Adipocyte (in vitro differentiated cells): ENCODE measurements around the gene ATP8B4.

Experiments used
- DNase-seq: peaks from one replicate; pipeline ENCODE4 v3.0.0-alpha.2; 2015; ENCODE audit warnings: low read depth
- H3K27me3 ChIP-seq: replicated peaks from 2 replicates; pipeline ENCODE4 v1.7.0; 2013; ENCODE audit warnings: mild to moderate bottlenecking, low read length, moderate library complexity; ENCODE audit not compliant: control insufficient read depth, insufficient read depth
- H3K36me3 ChIP-seq: 2 replicates; pipeline ENCODE4 v1.7.0; 2013; ENCODE audit warnings: low read length, mild to moderate bottlenecking, moderate library complexity; ENCODE audit not compliant: control insufficient read depth, insufficient read depth, severe bottlenecking
- H3K4me1 ChIP-seq: 2 replicates; pipeline ENCODE4 v1.7.0; 2013; ENCODE audit warnings: mild to moderate bottlenecking, low read length, moderate library complexity; ENCODE audit not compliant: control insufficient read depth, insufficient read depth
- H3K4me3 ChIP-seq: 2 replicates; pipeline ENCODE4 v1.7.0; 2013; ENCODE audit warnings: mild to moderate bottlenecking, low read length, moderate library complexity
- H3K9ac ChIP-seq: 2 replicates; pipeline ENCODE4 v1.7.0; 2013; ENCODE audit warnings: mild to moderate bottlenecking, low read length, moderate library complexity
- H3K9me3 ChIP-seq: 2 replicates; pipeline ENCODE4 v1.7.0; 2013; ENCODE audit warnings: mild to moderate bottlenecking, low read length, moderate library complexity; ENCODE audit not compliant: control insufficient read depth

Gene ATP8B4

GRCh38 chr15:49823987-49824774 is 294.9 kb downstream of the ATP8B4 start:
- Histone ChIP-seq H3K9me3 (no peaks in the 10 kb centered on the region), H3K9ac (no peak overlapping the region), H3K4me3 (no peak overlapping the region), H3K27me3 (no peaks in the 10 kb centered on the region), H3K36me3 (no peaks in the 10 kb centered on the region), H3K4me1 (peaks cover 4% of the 10 kb centered on the region)
- no peak for DNase-seq

DNA sequence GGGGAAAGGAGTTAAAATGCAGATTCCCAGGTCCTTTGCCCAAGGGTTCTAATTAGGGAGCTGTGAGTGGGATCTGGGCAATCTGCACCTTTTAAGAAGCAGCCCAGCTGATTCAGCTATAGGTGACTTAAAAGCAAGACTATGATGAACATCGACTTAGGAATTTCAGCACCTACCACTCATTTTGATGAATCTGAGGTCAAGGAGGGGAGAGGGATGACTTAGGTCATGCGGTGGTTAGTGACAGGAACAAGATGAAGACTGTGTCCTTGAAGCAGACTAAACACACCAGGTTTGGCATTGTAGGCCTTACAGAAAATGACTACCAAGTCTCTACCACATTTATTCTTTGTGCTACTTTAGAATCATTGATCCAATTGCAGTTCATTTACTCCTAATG is 301.9 kb downstream of the ATP8B4 start:
- H3K9ac ChIP-seq: no peak overlapping the region

GRCh38 chr15:49815950-49816349 is 303.1 kb downstream of the ATP8B4 start:
- no peak overlapping the region for H3K4me3 ChIP-seq
- peak; percentile 52 for DNase-seq
- peaks cover 16% of the 10 kb centered on the region for H3K4me1 ChIP-seq
- H3K36me3 ChIP-seq: no peaks in the 10 kb centered on the region
- no peaks in the 10 kb centered on the region for H3K27me3 ChIP-seq
- H3K9ac ChIP-seq: peak overlapping the region; percentile 3
- H3K9me3 ChIP-seq: no peaks in the 10 kb centered on the region

More for the DNA sequence above, 301.9 kb downstream of the ATP8B4 start:
- DNase-seq: no peak
- Histone ChIP-seq H3K4me1 (peaks cover 16% of the 10 kb centered on the region), H3K9me3 (no peaks in the 10 kb centered on the region), H3K36me3 (no peaks in the 10 kb centered on the region), H3K4me3 (no peak overlapping the region), H3K27me3 (no peaks in the 10 kb centered on the region)

- peak overlapping the region; percentile 3 for H3K9ac ChIP-seq
- H3K4me3 ChIP-seq: no peak overlapping the region
- DNase-seq: peak; percentile 42
- no peaks in the 10 kb centered on the region for H3K9me3 ChIP-seq
- H3K4me1 ChIP-seq: peaks cover 16% of the 10 kb centered on the region
- H3K27me3 ChIP-seq: no peaks in the 10 kb centered on the region
- H3K36me3 ChIP-seq: no peaks in the 10 kb centered on the region
These were observed 303.5 kb downstream of the ATP8B4 start for GRCh38 chr15:49815526-49815925.

GRCh38 chr15:49814709-49815108 is 304.3 kb downstream of the ATP8B4 start:
- no peak for DNase-seq
- Histone ChIP-seq H3K4me1 (peaks cover 21% of the 10 kb centered on the region), H3K4me3 (no peak overlapping the region), H3K36me3 (no peaks in the 10 kb centered on the region), H3K9me3 (no peaks in the 10 kb centered on the region), H3K9ac (no peak overlapping the region), H3K27me3 (no peaks in the 10 kb centered on the region)

DNA sequence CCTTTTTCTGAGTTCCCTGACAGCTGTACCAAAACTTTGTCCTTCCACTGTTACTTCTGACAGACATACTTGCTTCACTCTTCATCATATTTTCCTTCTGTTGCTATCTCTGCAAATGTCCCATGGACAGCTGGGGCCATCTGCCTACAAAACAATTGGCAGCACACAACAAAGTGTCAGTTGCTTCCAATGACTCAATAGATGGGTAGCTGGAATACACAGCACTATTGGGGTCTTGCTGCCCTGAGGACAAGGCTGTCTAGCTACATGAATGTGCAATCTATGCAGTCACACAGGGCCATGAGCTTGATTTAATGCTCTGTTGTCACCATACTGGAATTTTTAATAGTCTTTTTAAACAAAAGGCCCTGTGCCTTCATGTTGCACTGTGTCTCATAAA is 305.4 kb downstream of the ATP8B4 start:
- no peak for DNase-seq
- H3K36me3 ChIP-seq: no peaks in the 10 kb centered on the region
- H3K4me1 ChIP-seq: peaks cover 24% of the 10 kb centered on the region
- H3K9ac ChIP-seq: no peak overlapping the region
- H3K9me3 ChIP-seq: no peaks in the 10 kb centered on the region
- H3K27me3 ChIP-seq: no peaks in the 10 kb centered on the region
- no peak overlapping the region for H3K4me3 ChIP-seq

DNA sequence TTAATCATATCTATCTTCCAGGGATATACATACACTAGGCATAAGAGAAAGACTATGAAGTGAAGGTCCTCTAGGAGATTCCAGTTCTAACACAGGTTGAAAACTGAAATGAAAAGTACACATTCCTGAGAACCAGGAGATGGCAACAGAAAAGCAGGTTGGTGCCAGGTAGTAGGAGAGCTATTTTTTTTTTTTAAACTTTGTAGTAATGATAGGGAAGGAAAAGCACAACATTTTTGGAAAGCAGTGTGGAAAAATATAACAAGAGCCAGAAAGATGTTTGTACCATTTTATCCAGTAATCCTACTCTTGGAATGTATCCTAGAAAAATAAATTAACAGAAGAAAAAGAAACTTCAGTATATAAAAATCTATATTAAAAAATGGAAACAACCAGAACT is 308.3 kb downstream of the ATP8B4 start:
- Histone ChIP-seq H3K9me3 (no peaks in the 10 kb centered on the region), H3K36me3 (no peaks in the 10 kb centered on the region), H3K4me1 (peaks cover 18% of the 10 kb centered on the region), H3K9ac (no peak overlapping the region), H3K27me3 (no peaks in the 10 kb centered on the region), H3K4me3 (no peak overlapping the region)
- DNase-seq: peak; percentile 47

- H3K4me1 ChIP-seq: peaks cover 11% of the 10 kb centered on the region
- no peaks in the 10 kb centered on the region for H3K36me3 ChIP-seq
- no peak overlapping the region for H3K4me3 ChIP-seq
- no peaks in the 10 kb centered on the region for H3K9me3 ChIP-seq
- H3K9ac ChIP-seq: no peak overlapping the region
- H3K27me3 ChIP-seq: no peaks in the 10 kb centered on the region
- DNase-seq: peak; percentile 29
These were observed 309.0 kb downstream of the ATP8B4 start for GRCh38 chr15:49809894-49810609.

- DNase-seq: no peak
- peaks cover 8% of the 10 kb centered on the region for H3K4me1 ChIP-seq
- H3K4me3 ChIP-seq: no peak overlapping the region
These were observed 310.7 kb downstream of the ATP8B4 start for GRCh38 chr15:49808341-49808740.

More at GRCh38 chr15:49808341-49808740, 310.7 kb downstream of the ATP8B4 start:
- Histone ChIP-seq H3K27me3 (no peaks in the 10 kb centered on the region), H3K9ac (no peak overlapping the region), H3K9me3 (no peaks in the 10 kb centered on the region), H3K36me3 (no peaks in the 10 kb centered on the region)
